Mononuclear cell (primary cell): ENCODE data around the gene CCNH. TPM values are rescaled to one million over a fixed set of nuclear protein-coding genes. Genes with fewer than 3 reads are reported as not detected.

ENCODE experiments used
- H3K27me3 ChIP-seq: 2 replicates; pipeline ENCODE4 v1.6.0; 2011; ENCODE audit warnings: low read length, control low read depth; ENCODE audit not compliant: insufficient read depth
- H3K4me1 ChIP-seq: 2 replicates; pipeline ENCODE4 v1.5.1; 2011; ENCODE audit warnings: mild to moderate bottlenecking, low read length, control low read depth; ENCODE audit not compliant: insufficient read depth
- H3K4me3 ChIP-seq: 2 replicates; pipeline ENCODE4 v1.5.1; 2011; ENCODE audit warnings: mild to moderate bottlenecking, low read length, moderate library complexity
- H3K9me3 ChIP-seq: 2 replicates; pipeline ENCODE4 v1.5.1; 2011; ENCODE audit warnings: low read depth, mild to moderate bottlenecking, control low read depth, low read length
- total RNA-seq: library from RNA; depleted of rRNA; stranded (reverse); fragments of >200 nt; gene quantifications from one replicate; pipeline ENCODE4 v1.2.3, GENCODE V29; 2012

CCNH gene
- 436 TPM for total RNA-seq

DNA sequence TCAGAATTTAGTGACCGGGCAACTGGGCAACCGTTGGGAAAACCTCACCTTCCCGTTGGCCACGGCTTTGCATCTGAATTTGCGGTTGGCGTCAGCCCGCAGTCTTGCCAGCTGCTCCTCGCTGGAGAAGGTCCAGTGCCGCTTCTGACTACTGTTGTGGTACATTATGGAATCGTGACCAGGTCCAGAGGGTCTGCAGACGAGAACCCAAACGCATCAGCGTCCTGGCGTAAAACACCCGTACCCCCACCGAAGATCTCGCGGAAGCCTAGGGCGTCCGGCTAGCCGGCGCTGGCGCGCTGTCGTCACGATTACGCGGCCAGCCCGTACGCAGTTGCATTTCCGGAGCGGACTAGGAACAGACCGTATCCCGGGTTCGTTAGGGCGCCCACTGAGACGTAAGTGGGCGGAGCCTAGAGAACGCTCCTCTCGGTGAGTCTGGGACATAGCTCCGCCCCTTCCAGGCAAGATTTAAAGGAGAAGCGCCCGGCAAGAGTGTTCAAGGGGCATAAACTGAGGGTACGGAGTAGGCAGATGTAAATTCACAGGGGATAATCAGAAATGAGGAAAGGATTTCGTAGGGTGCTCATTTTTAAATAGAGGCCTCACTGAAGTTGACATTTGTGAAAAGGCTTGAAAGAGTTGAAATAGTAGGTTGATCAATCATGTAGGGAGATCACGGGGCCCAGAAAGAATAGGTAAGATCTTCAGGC, at the start of gene CCNH:
TSS of gene CCNH (minus strand) at position 301 of the 713 bp plus-strand sequence. CDS start at position 165, 136 bp downstream.
- Histone ChIP-seq H3K27me3 (no peaks in the 10 kb centered on the region), H3K4me3 (peak within 1 kb of the TSS; percentile 77), H3K9me3 (no peaks in the 10 kb centered on the region), H3K4me1 (peaks cover 16% of the 10 kb centered on the region)

DNA sequence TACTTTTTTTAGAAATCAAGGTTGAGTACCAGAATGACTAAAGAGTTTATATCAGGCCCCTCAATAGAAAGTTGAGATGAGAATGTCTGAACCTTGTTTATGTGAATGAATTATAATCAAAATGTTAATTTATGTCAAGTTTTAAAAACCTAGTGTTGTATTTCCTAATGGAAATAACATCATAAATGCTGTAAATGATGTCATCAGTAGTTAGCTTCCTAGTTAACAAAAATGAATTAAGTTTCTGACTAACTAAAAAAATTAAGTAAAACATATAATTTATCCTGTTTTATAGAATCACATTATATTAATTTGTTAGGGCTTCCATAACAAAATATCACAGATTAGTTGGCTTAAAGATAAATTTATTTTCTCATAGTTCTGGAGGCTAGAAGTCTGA, 45.0 kb upstream of the CCNH start:
- Histone ChIP-seq H3K4me3 (no peak overlapping the region), H3K27me3 (peaks cover 5% of the 10 kb centered on the region), H3K9me3 (no peaks in the 10 kb centered on the region), H3K4me1 (no peaks in the 10 kb centered on the region)

DNA sequence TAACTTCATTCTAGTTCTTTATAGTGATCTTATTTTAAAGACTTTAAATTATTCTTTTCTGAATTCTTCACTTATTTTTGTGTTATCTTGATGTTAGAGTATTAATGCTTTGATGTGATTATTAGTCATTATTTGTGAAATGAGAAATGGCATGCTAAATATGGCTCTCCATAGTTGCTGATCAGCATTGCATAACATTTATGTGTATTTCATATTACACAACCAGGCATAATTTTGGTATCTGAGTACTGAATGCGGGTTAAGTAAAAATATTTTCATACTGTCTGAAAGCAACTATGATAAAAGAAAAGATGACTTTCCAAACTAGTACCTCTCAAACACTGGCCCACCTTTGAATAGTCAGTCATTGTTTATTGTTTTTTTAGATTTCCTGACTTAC, 41.1 kb upstream of the CCNH start:
- H3K27me3 ChIP-seq: peaks cover 8% of the 10 kb centered on the region
- H3K4me3 ChIP-seq: no peak overlapping the region
- no peaks in the 10 kb centered on the region for H3K4me1 ChIP-seq
- H3K9me3 ChIP-seq: no peaks in the 10 kb centered on the region

DNA sequence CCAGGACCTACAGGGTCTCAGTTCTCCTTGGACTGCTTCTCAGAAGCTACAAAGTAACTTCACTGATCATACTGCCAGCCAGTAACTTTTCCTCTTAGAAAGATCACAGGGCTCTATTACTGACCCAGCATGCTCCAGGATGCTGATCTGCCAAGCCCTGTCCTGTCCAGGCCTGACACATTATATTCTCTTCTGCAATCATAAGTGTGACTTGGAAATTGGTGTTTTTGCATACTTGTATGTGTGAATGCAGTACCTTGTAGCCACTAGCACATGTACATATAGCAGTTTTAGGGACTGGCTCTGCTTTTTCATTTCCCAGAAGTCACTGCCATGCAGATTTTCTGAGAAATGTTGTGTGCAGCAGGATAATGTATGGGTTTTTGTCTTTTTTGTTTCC, 40.1 kb upstream of the CCNH start:
- Histone ChIP-seq H3K4me3 (no peak overlapping the region), H3K27me3 (peaks cover 6% of the 10 kb centered on the region), H3K9me3 (no peaks in the 10 kb centered on the region), H3K4me1 (no peaks in the 10 kb centered on the region)

DNA sequence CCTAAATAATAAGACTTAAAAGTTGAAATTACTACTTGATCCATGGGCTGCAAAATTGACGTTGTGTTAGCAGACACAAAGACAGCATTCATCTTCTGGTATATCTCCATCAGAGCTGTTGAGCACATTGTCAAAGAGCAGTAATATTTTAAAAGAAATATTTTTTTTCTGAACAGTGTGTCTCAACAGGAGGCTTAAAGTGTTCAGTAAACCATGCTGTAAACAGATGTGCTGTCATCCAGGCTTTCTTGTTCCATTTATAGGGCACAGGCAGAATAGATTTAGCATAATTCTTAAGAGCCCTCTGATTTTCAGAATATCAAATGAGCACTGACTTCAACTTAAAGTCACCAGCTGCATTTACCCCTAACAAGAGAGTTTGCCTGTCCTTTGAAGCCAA, 29.7 kb upstream of the CCNH start:
- Histone ChIP-seq H3K27me3 (peaks cover 4% of the 10 kb centered on the region), H3K4me1 (no peaks in the 10 kb centered on the region), H3K9me3 (no peaks in the 10 kb centered on the region), H3K4me3 (no peak overlapping the region)

DNA sequence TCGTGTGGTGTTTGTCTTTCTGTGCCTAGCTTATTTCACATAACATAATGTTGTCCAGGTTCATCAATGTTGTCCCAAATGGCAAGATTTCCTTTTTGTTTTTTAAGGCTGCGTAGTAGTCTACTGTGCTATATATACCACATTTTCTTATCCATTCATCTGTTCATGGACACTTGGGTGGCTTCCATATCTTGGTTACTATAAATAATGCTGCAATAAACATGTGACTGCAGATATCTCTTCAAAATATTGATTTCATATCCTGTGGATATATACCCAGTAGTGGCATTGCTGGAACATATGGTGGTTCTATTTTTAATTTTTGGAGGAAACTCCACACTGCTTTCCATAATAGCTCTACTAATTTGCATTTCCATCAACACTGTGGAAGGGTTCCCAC, 25.5 kb upstream of the CCNH start:
- H3K4me1 ChIP-seq: no peaks in the 10 kb centered on the region
- H3K9me3 ChIP-seq: no peaks in the 10 kb centered on the region
- no peak overlapping the region for H3K4me3 ChIP-seq
- peaks cover 4% of the 10 kb centered on the region for H3K27me3 ChIP-seq

DNA sequence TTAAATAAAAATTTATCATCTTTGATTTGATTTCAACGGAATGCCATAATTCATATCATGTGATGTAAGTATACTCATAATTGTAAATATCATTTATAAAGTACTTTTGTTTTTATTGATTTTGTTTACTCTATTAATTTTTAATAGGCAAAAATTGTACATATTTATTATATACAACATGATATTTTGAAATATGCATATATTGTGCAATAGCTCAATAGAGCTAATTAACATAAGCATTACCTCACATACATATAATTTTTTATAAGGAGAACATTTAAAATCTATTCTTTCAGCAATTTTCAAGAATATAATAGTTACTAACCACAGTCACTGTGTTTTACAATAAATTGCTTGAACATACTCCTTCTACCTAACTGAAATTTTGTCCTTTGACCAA, 25.0 kb upstream of the CCNH start:
- H3K4me3 ChIP-seq: no peak overlapping the region
- no peaks in the 10 kb centered on the region for H3K9me3 ChIP-seq
- peaks cover 4% of the 10 kb centered on the region for H3K27me3 ChIP-seq
- no peaks in the 10 kb centered on the region for H3K4me1 ChIP-seq

DNA sequence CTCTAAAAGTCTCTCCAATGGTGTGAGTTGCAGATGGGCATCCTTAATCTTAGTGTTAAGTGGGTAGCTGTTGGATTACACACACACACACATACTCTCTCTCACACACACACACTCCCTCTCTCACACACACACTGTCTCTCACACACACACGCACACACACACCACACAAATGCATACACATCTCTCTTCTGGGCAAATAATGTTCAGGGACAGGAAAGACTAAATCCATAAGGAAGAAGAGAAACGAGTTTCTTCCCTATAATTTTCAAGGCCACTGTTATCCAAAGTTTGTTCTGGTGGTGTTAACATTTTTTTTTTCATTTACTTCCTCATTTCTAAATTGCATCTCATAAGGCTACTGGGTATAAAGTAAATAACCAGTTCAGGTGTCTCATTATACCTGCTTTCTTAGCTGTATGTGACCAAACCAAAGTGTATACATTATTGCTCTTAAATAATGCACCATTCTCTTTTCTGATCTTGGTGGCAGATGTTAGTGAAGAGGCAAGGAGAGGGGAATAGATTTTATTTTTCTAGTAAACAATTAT, 22.5 kb upstream of the CCNH start:
- H3K27me3 ChIP-seq: no peaks in the 10 kb centered on the region
- H3K4me1 ChIP-seq: no peaks in the 10 kb centered on the region
- no peak overlapping the region for H3K4me3 ChIP-seq
- no peaks in the 10 kb centered on the region for H3K9me3 ChIP-seq

DNA sequence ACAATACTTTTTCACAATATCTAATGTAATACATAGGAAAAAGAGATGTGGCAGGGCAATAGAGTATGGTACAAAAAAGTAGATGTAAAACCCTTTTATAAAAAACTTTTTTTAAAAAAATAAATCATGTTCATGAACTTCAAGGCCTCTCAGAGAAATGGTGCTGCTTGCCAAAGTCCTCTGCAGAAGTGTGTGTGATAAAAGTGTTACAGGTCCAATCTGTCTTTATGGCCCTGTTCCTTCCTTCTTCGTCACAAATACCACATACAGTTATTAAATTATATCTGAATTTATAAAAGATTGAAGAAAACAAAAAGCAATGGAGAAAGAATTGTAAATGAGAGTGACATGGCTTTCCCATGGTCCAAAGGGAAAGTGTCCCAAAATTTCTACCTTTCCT, 21.7 kb upstream of the CCNH start:
- H3K27me3 ChIP-seq: no peaks in the 10 kb centered on the region
- H3K9me3 ChIP-seq: no peaks in the 10 kb centered on the region
- no peaks in the 10 kb centered on the region for H3K4me1 ChIP-seq
- no peak overlapping the region for H3K4me3 ChIP-seq

DNA sequence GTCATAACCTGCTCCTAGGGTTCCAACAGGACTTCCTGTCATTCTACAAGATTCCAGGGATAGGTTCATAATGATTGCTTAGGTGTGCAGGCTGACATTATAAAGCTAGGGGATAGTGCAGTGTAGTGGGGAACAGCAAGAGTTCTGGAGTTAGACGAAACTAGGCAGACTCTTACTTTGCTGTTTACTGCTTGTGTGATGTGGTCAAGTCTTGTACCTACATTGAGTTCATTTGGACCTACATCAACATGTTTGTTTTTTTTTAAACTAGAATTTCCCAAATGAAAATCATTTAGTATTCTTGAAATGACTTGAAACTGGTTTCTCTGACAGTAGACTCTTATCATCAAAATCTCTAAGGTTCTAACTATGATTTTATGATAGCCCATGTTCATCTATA, 21.2 kb upstream of the CCNH start:
- Histone ChIP-seq H3K4me1 (no peaks in the 10 kb centered on the region), H3K4me3 (no peak overlapping the region), H3K9me3 (no peaks in the 10 kb centered on the region), H3K27me3 (no peaks in the 10 kb centered on the region)

DNA sequence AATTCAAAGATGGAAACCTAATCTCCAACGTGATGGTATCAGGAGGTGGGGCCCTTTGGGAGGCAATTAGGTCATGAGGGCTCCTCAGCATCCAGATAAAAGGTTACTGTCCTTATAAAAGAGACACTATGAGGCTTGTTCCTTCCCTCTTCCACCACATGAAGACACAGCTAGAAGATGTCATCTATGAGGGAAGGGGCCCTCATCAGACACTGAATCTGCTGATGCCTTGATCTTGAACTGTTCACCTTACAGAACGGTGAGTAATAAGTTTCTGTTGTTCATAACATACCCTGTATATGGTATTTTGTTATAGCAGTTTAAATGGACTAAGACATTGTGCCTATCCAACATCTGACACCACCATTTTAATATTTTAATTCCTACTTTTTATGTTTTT, 19.7 kb upstream of the CCNH start:
- Histone ChIP-seq H3K9me3 (no peaks in the 10 kb centered on the region), H3K27me3 (no peaks in the 10 kb centered on the region), H3K4me1 (no peaks in the 10 kb centered on the region), H3K4me3 (no peak overlapping the region)

DNA sequence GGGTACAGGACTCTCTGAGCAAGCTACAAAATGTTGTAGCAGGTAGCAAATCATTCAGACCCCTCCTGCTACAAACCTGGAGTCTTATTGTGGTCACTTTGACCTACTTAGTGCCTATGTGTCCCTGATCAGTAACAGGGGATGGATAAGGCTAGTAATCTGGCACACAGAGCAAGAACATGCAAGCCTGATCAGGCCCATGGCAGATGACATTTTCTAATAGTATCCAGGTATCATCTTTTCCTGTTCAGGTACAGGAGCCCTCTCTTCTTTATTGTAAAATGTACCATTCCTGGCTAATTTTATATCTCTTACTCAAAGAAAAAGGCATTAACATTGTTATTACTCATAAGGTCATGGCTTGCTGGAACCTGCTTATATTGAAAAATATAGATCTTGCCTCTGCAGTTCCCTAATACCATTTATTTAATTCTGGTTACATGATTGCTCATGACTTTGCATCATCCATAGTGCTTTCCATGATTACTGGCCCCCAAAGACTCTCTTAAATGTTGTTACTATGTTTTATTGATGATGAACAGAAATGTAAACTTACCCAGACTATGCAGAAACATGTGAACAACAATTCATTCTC, 18.2 kb upstream of the CCNH start:
- Histone ChIP-seq H3K4me1 (no peaks in the 10 kb centered on the region), H3K9me3 (no peaks in the 10 kb centered on the region), H3K27me3 (no peaks in the 10 kb centered on the region), H3K4me3 (no peak overlapping the region)

DNA sequence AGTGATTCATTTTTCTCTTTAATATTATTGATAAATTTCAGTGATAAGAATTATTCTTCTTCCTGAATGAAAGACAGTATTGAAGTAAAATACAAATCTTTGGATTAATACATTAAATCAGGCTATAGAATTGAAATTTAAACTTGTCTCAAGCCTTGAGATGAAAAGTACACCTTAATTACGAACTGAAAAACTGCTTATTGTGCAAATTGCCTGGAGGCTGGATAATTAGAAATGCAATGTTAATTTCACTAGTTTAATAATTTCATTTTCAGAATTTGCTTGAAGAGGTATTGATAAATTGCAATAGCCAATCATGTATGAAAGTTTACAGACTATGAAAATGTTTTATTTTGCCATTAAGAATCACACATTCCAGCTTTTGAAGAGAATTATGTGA, 11.0 kb upstream of the CCNH start:
- no peaks in the 10 kb centered on the region for H3K27me3 ChIP-seq
- no peaks in the 10 kb centered on the region for H3K9me3 ChIP-seq
- H3K4me3 ChIP-seq: no peak overlapping the region
- no peaks in the 10 kb centered on the region for H3K4me1 ChIP-seq

DNA sequence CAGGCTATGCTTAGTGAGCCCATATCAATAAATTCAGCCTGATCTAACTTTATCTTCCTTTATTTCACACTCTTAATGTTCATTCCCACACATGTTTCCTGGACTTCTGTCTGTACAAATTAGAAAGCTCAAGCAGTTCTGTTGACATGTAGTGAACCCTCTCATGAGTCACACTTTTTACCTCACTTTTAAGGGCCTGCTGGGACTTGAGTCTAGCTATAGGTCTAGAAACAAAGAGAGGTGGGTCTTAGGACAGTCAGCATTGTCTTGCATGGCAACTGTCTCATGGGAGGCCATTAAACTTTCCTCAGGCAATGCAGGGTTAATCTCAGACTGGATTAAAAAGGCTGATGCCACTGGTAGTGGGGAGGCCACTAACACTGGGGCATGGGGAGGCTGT, 8.6 kb upstream of the CCNH start:
- H3K4me3 ChIP-seq: no peak overlapping the region

DNA sequence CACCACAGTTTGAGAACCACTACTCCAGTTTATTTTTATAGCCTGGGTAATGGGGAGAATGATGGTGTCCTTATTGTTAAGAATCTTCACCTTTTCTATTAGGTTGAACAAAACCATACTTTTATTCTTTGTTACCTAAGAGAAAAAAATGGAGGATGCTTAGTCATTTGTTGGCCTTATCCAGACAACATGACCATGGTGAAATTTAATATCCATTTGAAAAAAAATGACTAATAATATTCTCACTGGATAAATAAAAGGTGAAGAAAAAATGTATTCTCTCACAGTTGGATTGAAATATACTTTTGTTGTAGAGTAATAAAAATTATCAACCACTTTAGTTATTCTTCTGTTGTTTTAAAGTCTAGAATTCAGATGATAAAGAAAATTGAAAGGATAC, 5.8 kb upstream of the CCNH start:
- no peaks in the 10 kb centered on the region for H3K9me3 ChIP-seq
- H3K27me3 ChIP-seq: no peaks in the 10 kb centered on the region
- H3K4me1 ChIP-seq: peaks cover under 1% of the 10 kb centered on the region
- no peak overlapping the region for H3K4me3 ChIP-seq

More for the DNA sequence above, 8.6 kb upstream of the CCNH start:
- Histone ChIP-seq H3K4me1 (no peaks in the 10 kb centered on the region), H3K27me3 (no peaks in the 10 kb centered on the region), H3K9me3 (no peaks in the 10 kb centered on the region)

DNA sequence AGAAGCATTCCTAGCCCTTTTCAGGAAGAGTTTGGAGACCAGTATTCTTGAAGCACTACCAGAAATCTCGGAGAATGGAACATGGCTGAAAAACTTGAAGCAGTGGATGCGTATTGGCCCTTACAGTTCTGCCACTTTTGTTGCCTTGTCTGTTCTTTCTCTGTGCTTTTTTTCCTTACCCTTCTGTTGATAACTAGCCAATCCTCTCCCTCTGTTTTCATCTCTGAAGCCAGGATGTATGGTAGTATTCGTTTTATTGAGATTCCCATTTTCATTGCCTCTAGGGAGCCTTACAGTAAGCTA, 564 bp upstream of the CCNH start:
- Histone ChIP-seq H3K9me3 (no peaks in the 10 kb centered on the region), H3K4me1 (peaks cover 16% of the 10 kb centered on the region), H3K27me3 (no peaks in the 10 kb centered on the region), H3K4me3 (peak overlapping the region; percentile 77)
